Fibroblast of the conjunctiva (primary cell): ENCODE measurements around the gene LAD1.

Experiments used
- DNase-seq: peaks from one replicate; pipeline ENCODE4 v3.0.0-alpha.2; 2010; ENCODE audit warnings: low read depth

LAD1 gene

DNA sequence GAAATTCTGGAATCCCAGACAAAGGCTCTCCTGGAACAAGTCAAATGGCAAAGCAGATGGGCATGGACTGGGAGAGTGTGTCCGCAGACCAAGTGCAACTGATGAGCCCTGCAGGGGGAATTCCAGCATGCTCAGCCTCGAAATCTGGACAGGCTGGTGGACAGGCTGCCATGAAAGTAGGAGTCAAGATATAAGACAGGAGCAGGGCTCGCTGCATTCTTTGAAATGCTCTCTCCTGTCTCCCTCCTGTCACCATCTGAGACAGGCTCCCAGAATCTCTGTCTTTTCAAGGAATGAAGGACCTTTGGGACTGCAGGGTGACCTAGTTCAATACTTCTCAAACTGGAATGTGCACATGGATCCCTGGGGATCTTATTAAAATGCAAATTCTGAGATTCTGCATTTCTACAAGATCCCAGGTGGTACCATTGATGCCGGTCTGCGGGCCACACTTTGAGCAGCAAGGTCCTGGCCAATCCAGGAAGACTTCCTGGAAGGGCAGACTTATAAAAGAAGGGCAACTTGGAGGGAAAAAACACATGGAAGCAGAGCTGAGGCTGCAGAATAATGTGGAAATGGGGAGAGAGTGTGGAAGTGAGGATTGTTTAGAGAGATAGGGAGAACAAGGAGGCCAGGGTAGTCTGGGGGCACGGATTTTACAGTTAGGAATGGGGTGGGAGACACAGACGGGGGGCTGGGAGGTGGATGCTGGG, 51.5 kb downstream of the LAD1 start:
- no peak for DNase-seq

DNA sequence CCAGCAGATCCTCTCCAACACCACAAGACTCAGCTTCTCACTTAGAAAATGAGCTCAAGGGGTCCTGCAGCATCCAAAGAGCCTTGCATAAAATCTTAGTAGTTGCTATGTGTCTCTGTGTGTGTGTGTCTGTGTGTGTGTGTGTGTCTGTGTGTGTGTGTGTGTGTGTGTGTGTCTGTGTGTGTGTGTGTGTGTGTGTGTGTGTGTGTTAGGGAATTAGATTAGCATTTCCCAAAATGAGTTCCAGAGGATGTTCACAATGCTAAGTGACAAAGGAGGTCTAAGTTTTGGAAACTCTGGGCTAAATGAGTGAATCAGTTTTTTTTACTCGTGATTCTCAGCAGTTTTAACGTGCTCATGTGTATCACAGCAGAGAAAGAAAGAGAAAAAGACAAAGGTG, 52.1 kb downstream of the LAD1 start:
- no peak for DNase-seq

DNA sequence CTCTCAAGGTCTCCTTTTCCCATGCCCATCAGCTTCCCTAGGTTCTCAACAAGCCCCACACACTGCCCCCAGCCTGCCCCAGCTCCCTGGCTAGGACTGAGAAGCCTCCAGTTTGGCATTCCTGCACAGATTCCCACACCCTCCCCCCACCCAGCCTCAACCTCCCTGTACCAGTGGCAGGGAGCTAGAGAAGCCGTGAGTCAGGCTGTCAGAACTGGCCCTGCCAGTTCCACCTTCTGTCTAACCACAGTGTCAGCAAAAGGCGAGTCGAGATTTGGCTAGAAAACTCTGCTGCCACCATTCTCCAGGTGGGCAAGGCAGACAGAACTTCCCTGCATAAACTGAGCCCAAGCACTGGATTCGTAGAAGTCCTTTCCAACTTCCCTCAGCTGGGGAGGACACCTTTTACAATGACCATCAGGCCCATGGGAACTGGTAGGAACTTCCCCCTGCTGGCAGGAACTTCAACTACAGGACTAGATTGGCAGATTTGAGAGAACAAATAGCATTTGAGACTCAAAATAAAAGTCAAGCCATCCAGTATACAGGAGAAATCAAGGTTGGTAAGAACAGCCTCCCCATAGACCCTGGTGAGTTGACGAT, 52.7 kb downstream of the LAD1 start:
- peak; percentile 29 for DNase-seq

DNA sequence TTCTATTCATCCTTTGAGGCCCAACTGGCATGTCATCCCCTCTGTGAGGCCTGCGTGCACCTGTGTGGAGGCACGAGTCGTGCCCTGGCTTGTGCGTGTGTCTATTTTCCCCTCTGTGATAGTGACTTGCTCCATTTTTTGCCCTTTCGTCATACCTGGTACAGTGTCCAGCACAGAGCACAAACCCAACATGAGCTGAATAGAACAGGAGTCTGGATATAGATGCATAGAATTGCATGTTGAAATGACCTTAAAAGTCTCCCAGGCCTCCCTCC, 54.1 kb downstream of the LAD1 start:
- no peak for DNase-seq

DNA sequence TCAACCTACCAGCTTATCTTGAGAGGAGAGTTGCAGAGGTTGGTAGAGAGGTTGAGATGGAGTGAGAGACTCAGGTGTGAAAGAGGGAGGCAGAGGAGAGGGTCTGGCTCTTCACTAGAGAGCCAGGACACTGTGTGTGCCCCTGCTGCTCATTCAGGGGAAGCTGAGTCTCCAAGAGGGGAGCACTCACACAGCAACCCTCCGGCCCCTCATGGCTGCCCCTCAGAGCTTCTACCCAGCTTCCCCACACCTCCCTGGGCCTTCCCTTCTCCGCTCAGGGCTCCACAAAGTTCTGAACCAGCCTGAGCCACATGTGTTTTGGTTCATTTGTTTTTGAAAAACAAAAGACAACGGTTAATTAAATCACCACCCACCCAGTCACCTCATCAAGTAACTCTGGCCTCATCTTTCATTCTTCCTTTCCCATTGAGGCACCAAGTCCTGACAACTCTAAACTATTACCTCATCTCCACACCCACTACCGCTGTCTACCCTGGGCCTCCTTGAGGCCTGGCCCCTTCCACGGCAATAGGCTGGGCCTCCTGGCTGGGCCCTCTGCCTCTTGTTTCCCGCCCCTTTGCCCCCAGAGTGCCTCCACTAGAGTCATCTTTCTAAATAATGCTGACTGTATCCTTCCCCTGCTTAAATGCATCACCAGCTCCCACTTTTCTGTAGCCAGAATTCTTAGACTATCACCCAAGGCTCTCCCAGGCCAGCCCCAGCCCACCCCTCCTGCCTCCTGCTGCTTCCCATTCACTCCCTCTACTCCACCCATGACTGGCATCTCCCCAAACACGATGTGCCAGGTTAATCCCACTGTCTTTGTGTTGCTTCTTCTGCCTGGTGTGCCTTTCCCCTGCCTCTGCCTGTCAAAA, 54.7 kb downstream of the LAD1 start:
- DNase-seq, result no peak

GRCh38 chr1:201341377-201341776, 57.7 kb downstream of the LAD1 start:
- DNase-seq, result no peak

DNA sequence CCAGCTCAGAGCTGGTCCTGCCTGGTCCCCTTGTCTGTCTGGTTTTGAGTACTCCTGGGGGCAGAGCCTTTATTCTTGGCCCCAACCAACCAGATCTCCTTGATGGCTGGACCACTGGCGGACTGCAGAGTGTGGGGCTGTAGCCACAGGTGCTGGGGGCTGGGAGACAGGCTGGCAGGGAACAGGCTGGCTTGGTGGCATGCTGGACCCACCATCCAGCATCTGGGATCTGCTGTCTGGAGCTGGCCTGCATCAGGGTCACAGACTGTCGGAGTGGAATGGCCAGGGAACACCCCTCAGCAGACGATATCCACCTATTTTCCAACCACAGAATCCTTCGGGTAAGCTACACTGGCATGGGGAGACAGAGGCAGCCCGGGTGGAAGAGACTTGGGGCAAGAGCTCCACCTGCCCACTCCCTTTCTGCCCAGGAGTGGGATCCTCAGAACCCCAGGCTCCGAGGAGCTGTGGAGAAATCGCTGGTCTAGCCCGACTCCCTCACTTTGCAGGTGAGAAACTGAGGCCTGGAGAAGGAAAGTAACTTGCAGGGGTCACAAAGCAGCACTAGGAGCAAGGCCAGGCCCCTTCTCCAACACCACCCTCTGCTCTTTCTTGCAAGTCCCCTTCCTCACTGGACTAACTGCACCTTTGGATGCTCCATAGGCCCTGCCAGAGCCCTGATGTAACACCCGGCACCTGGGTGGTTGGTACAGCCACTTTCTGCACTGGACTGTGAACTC, 62.2 kb downstream of the LAD1 start:
- no peak for DNase-seq

GRCh38 chr1:201335901-201336300, 63.2 kb downstream of the LAD1 start:
- no peak for DNase-seq

- no peak for DNase-seq
These were observed 63.8 kb downstream of the LAD1 start for GRCh38 chr1:201335174-201335870.

- no peak for DNase-seq
These were observed 64.6 kb downstream of the LAD1 start for GRCh38 chr1:201334325-201335173.

DNA sequence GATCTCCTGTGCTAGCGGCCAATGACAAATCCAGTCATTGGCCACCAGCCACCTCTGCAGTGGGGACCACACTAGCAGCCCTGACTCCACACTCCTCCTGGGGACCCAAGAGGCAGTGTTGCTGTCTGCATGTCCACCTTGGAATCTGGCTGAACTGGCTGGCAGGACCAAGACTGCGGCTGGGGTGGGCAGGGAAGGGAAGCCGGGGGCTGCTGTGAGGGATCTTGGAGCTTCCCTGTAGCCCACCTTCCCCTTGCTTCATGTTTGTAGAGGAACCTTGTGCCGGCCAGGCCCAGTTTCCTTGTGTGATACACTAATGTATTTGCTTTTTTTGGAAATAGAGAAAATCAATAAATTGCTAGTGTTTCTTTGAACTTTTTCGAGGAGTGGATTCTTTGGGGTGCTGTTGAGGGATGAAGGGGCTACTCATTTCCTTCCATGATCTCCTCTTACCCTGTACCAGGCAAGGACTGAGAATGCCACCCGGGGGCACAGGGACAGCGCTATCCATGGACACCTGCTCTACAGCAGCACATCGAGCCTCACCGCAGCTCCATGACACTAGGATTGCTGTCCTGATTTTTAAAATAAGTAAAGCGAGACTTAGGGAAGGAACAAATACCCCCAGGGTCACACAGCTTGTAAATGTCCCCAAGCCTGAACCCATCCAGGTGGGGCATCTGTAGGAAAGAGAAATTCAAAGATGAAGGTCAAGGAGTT, 66.3 kb downstream of the LAD1 start:
- DNase-seq, result no peak

DNA sequence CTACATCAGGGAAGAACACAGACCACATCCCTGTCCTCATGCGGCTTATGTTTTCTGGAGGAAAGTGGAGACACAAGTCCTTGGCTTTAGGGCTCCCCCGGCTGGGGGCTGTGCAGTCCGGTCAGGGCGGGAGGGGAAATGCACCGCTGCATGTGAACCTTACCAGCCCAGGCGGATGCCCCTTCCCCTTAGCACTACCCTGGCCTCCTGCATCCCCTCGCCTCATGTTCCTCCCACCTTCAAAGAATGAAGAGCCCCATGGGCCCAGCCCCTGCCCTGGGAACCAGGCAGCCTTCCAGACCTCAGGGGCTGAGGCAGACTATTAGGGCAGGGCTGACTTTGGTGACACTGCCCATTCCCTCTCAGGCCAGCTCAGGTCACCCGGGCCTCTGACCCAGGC, 67.1 kb downstream of the LAD1 start:
- no peak for DNase-seq

DNA sequence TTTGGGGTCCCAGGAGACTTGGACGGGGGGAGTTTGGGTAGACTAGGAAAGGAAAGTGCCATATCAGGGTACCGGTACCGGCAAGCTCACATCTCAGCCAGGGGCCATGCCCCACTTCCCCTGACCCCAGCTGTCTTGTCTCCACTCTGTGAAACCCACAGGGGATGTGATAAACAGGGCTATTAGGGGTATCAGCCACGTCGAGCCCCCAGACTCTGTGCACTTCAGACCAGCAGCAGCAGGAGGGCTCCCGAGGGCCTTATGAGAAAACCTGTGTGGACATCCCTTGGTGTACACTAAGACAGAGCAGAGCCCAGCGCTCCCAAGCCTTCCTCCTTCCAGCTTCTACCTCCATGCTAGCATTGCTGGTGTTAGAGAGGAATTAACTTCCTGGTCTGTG, 68.0 kb downstream of the LAD1 start:
- no peak for DNase-seq
